Stomach (tissue), 4 donors: ENCODE results near the gene RNASE11.

Experiments used
- CTCF ChIP-seq, 7 experiments: fragments of 450-650 bp in 4 of 7; fragments of 200-600 bp in 3 of 7; sonication (generic) in 3 of 7; IDR thresholded peaks; one replicate each; pipeline ENCODE4 v1.5.1; 2016 to 2019; ENCODE audit warnings: antibody characterized with exemption in 7 of 7, control low read depth in 2 of 7, mild to moderate bottlenecking in 1 of 7
- EP300 ChIP-seq: sonication (generic); formaldehyde crosslinking; IDR thresholded peaks from one replicate; pipeline ENCODE4 v1.6.1; 2017; ENCODE audit warnings: antibody characterized with exemption
- POLR2A ChIP-seq, 4 donors: fragments of 450-650 bp; IDR thresholded peaks; one replicate each; pipeline ENCODE4 v1.6.1; 2016; ENCODE audit warnings: antibody characterized with exemption in 4 of 4, control low read depth in 2 of 4, mild to moderate bottlenecking in 1 of 4, moderate library complexity in 1 of 4
- POLR2AphosphoS5 ChIP-seq, 3 donors: sonication (generic); formaldehyde crosslinking; IDR thresholded peaks; one replicate each; pipeline ENCODE4 v1.6.1; 2016; ENCODE audit warnings: antibody characterized with exemption in 3 of 3

GRCh38 chr14:20606902-20607242 lies 19.1 kb upstream of the RNASE11 start:
- TF ChIP-seq CTCF (IDR thresholded peaks at IDR 0.05): no peak
- TF ChIP-seq POLR2A (IDR thresholded peaks at IDR 0.05): no peak
- no peak for TF ChIP-seq EP300
- TF ChIP-seq POLR2AphosphoS5 (IDR thresholded peaks at IDR 0.05): no peak
